ENCODE data around the gene TBXAS1.

The TBXAS1 gene

DNA sequence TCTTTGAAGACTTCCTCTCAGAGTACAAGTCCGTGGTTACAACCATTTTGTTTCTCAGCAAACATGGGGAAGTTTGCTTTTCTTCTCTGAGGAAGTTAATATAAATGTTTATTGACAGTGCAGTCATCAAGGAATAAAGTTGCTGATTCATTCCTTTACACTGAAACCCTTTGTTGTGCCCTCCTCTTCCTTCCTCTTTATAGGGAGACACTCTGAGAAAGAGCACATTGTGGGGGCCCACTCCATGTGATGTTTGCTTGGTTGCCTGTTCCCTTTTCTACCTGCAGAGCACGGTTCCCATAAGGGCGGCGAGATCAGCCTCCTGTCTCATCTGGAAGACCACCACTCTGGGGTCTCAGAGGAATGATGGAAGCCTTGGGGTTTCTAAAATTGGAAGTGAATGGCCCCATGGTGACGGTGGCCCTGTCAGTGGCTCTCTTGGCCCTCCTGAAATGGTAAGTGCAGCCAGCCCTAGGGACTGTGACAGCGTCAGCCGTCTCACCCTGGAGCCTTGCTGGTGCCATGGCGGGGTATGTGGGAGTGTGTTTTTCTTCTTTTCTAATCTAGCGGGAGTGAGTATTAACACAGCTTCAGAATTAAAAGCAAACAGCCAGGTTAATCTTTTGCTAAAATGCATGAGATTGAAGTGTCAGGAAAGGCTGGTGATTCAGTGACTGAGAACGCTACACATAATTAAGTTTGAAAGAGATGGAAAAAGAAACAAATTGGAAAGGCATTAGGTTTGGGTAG is at the start of gene TBXAS1:
TBXAS1 (plus strand) TSS at position 240 of the 750 bp plus-strand sequence; CDS start at position 367, 127 bp downstream.
- DNase-seq (ENCODE audit: low spot score), result no peak

GRCh38 chr7:139782932-139783331 is 46.1 kb upstream of the TBXAS1 start:
- no peak for DNase-seq (ENCODE audit: low spot score)

DNA sequence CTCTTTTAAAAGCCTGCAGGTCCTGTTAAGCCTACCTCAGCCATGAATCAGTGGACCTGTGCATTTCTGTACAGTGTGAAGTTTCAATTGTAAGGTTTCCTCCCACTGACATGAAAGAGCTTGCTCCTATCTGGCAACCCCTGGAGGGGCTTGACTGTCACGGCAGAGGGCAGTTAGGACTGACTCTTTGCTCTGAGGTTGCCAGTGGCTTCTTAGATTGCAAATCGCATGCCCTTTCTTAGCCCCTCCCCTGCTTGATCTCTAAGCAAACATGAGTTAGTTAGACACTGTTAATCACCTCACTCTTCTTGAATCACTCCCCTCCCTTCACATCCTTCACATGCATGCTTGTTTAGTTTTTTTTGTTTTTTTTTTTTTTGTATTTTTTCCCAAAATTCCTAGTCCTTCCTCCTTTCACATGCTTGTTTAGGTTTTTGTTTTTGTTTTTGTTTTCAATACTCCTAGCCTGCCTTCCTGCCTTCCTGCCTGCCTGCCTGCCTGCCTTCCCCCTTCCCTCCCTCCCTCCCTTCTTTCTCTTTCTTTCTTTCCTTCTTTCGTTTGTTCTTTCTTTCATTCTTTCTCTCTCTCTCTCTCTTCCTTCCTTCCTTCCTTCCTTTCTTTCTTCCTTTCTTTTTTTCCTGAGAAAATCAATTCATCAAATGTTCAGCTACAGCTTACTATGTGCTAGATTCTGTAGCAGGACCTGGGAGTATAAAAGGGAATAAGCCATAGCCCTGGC is 45.2 kb upstream of the TBXAS1 start:
- no peak for DNase-seq (ENCODE audit: low spot score)

DNA sequence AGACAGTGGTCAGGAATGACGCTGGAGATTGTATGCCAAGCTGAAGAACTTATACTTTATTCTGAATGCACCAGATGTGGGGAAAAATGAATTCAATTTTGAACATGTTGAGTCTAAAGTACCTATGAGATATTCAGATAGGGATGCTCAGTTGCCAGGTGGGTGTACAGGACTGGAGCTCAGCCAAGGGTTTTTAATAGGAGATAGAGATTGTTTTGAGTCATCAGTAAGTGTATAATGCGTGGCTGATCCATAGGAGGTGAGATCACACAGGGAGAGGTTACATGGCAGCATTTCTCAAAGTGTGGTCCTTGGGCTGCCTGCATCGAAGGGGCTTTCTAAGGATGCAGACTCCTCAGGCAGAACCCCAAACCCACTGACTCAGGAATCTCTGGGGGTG is 44.4 kb upstream of the TBXAS1 start:
- DNase-seq (ENCODE audit: low spot score), result no peak

GRCh38 chr7:139791316-139791715 is 37.7 kb upstream of the TBXAS1 start:
- no peak for DNase-seq (ENCODE audit: low spot score)

GRCh38 chr7:139797607-139798006 is 31.5 kb upstream of the TBXAS1 start:
- no peak for DNase-seq (ENCODE audit: low spot score)

DNA sequence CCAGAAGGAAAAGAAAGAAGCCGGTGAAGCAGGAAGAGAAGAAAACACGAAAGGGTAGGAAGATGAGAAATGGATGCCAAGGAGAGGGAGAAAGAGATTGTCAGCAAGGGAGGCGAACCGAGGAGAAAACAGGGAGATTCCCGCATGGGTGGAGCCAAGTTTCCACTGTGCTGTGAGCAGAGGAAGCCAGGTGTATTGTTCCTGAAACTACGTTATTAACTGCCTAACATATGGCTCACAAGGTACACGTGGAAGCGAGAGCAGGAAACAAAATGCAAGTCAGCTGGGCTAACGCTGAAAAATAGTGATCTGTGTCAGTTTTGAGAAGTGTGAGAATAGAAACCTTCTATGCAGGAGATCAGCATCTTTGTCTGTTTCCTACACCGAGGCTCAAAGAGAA is 30.8 kb upstream of the TBXAS1 start:
- DNase-seq (ENCODE audit: low spot score), result no peak

DNA sequence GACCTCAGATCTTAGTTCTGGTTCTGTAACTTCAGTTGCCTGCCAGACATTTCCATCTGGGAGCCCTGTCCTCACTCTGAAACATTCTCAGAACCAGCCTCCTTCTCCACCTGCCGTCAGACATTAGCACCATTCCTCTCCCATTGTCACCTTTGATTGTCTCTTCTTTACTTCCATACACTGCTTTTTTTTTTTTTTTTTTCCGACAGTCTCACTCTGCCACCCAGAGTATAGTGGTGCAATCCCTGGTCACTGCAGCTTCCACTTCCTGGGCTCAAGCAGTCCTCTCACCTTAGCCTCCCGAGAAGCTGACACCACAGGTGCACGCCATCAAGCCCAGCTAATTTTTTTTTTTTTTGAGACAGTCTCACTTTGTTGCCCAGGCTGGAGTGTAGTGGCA is 30.2 kb upstream of the TBXAS1 start:
- no peak for DNase-seq (ENCODE audit: low spot score)

DNA sequence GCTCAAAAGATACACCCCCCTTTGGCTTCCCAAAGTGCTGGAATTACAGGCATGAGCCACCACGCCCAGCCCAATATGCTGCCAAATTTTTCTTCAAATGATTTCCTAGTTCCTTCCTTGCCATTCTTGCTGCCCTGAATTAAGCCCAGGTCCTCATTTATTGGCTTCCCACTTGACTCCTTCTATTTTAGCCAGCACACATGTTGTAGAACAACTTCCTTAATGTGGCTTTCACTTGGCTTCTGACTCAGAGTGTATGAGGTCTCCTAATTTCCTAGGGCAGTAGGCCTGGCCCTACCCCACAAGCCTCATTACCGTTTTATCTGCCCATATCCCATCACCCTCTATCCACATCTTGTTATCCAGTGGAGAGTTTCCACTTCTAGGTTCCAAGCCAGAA is 29.5 kb upstream of the TBXAS1 start:
- DNase-seq (ENCODE audit: low spot score), result no peak

DNA sequence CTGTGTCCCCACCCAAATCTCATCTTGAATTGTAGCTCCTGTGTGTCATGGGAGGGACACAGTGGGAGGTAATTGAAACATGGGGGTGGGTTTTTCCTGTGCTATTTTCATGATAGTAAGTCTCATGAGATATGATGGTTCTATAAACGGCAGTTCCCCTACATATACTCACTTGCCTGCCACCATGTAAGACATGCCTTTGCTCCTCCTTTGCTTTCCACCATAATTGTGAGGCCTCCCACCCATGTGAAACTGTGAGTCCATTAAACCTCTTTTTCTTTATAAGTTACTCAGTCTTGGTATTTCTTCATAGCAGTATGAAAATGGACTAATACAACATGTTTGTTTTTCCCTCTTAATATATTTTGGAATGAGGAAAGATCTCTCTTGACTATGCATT is 24.5 kb upstream of the TBXAS1 start:
- no peak for DNase-seq (ENCODE audit: low spot score)

DNA sequence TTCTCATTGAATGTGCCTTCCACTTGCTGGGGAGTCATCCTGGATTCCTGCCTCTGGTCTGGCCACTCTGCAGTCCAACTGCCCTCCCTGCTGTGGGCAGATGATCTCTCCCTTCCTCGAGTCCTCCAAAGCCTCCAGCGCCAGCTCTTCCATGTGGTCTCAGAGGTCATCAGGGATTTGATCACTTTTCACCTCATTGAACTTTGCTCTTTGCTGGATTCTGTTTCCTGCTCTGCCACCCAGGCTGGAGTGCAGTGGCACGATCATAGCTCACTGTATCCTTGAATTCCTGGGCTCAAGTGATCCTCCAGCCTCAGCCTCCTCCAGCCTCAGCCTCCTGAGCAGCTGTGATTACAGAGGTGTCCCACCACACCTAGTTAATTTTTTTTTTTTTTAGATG is 22.1 kb upstream of the TBXAS1 start:
- no peak for DNase-seq (ENCODE audit: low spot score)

DNA sequence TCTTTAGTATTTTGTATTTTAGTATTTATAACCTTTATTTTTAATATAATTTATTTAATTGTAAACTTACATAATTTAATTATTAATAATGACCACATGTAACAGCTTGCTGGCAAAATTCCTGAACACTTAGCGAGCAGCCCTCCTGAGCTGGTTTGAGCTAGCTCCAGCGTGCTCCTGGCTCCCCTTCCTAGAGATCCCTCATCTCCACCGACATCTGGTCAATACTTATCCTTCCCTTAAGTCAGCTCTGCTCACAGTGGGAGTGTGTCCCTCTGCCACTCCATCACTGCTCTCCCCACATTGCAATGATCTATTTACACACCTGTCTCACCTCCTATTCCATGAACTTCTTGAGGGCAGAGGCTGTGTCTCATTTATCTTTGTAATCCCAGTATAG is 20.6 kb upstream of the TBXAS1 start:
- no peak for DNase-seq (ENCODE audit: low spot score)

- no peak for DNase-seq (ENCODE audit: low spot score)
Measured at GRCh38 chr7:139808846-139809442, 20.1 kb upstream of the TBXAS1 start.

GRCh38 chr7:139811066-139811465 is 18.0 kb upstream of the TBXAS1 start:
- no peak for DNase-seq (ENCODE audit: low spot score)

DNA sequence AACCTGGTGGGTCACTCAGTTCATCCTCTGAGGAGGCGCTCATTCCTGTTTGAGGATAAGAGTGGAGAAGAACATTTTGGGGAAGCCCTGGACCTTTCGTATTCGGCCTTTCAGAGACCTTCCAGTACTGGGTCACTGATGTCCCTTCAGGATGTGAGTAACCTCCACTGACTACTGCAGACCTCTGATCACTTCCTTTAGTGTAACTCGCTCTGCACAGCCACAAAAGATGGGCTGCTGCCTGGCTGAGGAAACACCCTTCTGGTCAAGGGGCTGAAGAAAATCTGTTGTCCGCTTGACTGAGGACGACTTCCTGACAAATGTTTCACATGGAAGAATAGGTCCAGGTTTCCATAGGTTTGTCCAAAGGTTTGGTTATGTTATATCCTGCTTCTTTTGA is 15.9 kb upstream of the TBXAS1 start:
- no peak for DNase-seq (ENCODE audit: low spot score)

DNA sequence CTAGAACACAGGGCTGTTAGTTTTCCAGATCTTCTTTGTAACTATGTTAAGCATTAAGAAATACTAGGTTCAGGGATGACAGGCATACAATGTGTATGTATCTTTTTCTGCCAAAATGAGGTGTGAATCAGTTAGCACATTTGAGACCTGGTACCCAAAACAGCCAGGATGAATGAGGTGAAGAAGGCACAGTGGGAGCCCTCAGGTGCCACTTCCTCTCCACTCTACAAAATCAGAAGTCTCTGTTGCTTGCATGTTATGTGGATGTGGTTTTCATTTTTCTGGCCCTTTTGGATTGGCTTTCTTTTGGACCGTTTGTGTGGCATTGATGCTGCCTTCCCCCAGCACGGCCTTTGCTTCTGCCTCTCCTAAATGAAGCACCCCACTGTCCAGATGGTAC is 15.4 kb upstream of the TBXAS1 start:
- no peak for DNase-seq (ENCODE audit: low spot score)

GRCh38 chr7:139817249-139817648 is 11.8 kb upstream of the TBXAS1 start:
- no peak for DNase-seq (ENCODE audit: low spot score)

GRCh38 chr7:139820089-139820488 is 9.0 kb upstream of the TBXAS1 start:
- DNase-seq (ENCODE audit: low spot score), result no peak

- DNase-seq (ENCODE audit: low spot score), result no peak
Measured at GRCh38 chr7:139821349-139822105, 7.5 kb upstream of the TBXAS1 start.

DNA sequence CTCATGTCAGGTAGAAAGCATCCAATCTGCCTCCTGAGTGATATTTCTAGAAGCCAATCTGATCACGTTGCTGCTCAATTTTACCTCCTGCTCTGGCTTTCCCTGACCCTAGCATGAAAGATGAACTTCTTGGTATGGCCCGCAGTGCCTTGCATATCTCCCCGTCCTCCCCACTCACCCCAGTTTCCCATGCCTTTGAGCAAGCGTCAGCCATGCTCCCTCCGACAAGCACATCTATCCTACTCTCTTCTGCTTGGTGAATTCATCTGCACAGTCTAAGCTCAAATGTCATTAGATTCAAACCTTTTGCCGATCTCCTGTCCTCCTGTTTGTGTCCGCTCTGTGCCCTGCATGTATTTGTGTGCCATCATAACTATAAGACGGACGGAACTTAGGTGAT is 6.2 kb upstream of the TBXAS1 start:
- no peak for DNase-seq (ENCODE audit: low spot score)

DNA sequence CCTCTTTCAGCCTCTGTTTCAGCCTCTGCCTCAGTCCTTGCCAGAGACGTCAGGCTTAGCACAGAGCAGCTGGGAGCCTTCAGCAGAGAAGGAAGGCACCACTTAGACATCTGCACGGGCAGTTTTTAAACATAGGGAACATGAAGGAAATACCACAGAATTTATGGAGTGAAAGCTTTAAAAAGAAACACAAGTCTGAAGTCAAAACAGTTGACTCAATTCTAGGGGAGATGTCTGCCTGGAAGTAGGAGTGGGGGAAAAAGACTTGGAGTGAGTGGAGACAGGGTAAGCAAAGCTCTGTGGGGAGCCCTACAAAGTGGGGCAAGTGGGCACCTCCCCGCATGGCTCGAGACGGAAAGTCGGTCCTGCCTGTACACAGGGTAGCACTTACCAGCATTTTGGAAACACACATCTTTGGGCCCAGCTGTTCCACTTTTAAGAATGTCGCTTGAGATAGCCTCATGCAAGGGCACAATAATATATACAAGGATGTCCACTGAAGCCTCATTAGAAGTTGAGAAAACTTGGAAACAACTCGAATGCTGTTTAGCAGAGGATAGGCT is 5.0 kb upstream of the TBXAS1 start:
- DNase-seq (ENCODE audit: low spot score), result no peak

DNA sequence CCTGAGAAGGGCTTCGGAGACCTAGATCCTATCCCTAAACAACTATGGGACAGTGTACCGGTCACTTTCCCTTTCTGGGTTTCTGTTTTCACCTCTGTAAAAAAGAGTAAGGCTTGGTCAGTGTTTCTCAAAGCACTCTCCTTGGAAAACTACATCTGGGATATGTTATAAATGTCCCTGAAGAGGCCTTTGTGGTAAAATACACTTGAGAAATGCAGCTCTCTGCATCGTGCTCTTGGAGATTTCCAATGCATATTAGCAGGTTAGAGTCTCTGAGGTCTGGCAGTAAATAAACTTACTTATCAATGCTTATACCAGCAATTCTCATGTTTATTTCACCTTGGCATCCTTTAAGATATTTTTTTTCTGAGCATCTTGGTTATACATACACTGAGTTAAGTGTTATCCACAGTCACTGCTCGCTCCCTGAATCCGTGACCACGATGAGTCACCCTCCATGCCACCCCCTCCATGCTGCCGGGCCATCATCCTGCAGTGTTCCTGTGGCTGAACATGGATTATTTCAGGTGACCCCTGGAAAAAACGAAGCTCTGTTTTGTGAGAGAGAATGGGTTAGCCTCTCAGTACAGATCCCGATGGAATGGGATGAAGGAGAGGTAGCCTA is 3.3 kb upstream of the TBXAS1 start:
- DNase-seq (ENCODE audit: low spot score), result no peak

Data from iPS-NIHi11 (cell line).